Activated CD4-positive, alpha-beta T cell treated with anti-CD3 and anti-CD28 coated beads for 24 hours (primary cell): Measurements from ENCODE around the gene FAM72A.
"Not testable (repeated sequence)": the region's sequence is repeated elsewhere in the genome, so short reads cannot be mapped to it uniquely, and the experiment has no call there.

Experiments
- DNase-seq, 2 donors: peaks; one replicate each; pipeline ENCODE4 v3.0.0-alpha.2; 2020; ENCODE audit warnings: low read depth in 2 of 2

Gene FAM72A

DNA sequence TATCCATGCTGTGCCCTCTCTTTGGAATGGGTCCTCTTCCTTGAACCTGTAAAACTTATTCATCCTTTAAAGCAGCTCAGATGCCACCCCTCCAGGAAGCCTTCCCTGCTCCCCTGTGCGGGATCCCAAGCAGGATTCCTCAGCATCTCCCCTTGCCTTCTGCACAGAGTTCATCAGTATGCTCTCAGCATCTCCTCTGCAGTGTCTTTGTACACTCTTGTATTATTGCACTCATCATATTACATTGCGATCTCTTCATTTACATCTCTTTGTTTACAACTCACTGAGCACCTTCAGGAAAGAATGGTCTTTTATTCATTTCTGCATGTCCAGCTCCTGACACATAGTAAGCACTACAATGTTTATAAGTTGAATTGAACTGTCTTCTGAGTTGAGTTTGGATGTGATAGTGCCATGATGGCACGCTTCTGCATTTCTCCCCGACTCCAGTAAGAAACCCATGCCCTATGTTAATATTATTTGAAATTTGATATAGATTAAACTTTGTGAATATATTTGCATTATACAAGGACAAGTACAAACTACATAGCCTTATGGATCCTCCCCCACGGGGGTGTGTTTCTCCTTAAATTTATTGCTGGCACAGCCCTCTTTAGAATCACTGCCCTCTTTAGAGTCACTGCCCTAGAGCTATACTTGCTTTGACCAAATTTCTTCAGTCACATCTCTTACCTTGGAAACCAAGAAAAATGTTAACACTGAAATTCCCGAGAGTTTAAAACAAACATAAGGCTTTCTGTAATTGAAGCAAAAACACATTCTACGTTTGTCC, 13.2 kb upstream of the FAM72A start:
- DNase-seq, result not testable (repeated sequence)

DNA sequence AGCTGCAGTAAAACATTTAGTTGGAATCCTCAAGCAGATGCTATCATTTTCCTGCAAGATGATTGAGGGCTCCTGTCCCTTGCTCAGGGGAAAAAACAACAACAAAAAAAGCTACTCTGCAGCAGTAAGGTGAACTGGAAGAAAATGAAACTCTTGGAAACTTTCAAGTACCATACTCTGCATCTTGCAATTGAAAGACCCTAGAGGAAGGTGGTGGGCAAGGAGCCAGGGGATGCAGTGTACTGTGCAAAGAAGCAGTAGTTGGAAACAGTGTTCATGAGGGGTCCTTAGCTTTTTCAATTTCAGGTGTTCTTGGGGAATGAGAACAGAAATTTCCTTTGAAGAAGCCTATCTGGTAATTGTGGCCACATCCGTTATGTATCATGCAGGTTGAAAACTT, 8.2 kb upstream of the FAM72A start:
- DNase-seq, result not testable (repeated sequence)

DNA sequence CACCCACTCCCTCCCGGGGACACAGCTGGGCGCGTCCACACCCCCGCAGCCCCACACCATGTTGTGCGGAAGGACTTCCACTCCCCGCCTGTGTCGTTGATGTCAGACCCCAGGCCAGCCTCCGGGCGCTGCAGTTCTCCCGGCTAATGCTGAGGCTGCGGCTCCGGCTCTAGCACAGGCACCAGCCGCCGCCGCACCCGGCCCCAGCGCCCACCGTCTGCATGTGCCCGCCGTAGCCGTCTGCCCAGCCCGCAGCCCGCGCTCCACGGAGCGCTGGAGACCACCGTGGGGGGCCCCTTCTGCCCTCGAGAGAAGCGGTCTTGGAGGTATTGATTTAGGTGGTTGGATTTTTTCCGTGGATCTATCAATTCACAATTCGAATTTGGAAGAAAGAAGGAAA, 2.9 kb upstream of the FAM72A start:
- DNase-seq, result not testable (repeated sequence)

DNA sequence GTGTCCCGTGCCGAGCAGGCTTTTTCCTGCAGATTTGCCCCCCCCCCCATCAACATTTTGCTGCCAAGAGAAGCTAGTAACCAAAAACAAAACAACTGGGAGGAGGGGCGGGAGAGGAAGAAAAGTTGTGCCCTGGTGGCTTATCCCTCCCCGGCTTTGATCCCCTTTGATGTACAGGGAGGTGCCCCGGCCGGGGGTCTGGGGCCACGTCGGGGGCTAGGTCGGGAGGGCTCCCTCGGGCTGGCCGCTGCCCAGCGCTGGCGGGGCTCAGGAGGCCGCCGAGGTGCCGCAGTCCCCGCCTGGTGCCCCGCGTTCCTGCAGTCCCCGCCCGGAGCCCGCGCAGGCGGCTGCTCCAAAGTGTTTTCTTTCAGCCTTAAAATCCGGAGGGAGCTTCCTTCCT, 2.2 kb upstream of the FAM72A start:
- DNase-seq, result not testable (repeated sequence)

DNA sequence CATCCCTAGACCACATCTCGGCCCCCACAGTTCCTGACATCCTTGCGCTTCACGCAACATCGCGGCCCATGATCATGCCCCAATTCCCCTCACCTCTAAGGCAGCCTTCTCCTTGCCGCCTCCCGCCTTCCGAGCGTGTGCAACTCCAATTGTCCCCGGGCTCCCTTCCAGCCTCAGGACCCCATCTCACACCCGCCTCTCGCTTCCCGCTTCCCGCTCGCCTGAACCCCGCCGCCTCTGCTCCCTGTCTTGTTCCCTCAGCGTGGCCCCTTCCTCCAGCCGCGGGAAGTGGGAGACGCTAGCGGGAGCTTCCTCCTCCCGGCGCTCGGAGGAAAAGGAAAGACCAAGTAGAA, 1.5 kb upstream of the FAM72A start:
- not testable (repeated sequence) for DNase-seq

DNA sequence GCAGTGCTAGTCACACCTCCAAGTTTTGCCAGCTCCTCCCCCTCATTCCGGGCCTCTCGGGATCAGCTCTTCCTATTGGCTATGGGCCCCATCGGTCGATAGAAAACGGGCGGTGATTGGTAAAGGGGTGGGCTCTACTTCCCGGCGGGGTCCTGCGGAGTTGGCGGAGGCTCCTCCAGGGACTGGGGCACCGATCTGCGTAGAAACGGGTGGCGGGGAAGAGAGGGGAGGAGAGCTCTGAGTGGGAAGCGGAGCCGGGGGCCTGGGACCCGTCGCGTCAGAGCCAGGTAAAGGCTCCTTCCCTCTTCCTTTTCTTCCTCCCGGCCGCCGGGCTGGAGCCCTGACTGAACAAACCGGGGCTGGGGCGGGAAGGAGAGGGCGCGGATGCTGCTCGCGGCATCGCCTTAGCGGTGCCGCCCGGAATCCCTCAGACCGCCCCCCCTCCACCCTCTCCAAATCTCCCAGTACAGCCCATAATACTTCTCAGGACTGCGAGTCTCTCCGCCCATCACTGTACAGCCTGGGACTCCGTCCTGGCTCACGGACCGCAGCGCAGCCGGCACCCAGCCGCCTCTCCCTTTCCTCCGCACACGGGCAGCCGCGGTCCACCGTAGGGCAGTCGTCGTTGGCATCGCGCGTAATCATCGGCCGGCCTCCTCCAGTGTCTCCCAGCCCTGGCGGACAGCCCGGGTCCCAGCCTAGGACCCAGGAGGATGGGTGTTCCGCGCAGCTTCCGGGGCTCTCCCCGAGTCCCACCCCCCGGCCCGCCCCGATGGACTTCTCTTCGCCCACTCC, 922 bp upstream of the FAM72A start, which contains the start of gene SRGAP2:
SRGAP2 (plus strand) TSS at position 178 of the 795 bp plus-strand sequence. CDS start 2,430 bp downstream, outside the sequence.
- DNase-seq, result peak; percentile 11 to 34

DNA sequence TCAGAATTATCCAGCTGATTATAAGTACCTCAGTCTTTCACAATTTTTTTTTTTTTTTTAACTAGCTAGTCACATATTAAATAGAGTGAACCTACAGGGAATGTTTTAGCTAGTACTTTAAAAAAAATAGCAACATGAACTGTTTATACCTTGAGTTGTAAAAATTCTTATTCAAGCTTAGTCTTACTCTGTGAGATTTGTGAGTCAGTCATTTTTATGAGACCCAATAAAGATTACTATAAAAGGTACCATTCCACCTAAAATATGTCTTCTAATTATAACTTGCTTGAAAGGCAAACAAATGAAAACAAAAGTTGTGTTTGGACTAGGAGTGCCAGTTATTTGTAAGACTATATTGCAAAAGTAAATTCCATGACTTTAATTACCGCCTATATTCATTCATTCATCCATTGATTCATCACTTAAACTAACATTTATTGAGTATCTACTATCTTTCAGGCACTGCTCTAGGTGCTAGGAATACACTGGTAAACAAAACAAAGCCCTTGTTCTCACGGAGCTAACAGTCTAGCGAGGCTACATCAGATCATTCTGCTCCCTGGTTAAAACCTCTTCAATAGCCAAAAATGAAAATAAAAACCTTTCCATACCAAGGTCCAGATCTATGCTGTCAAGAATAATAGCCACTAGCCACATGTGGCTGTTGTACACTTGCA, 5.8 kb downstream of the FAM72A start:
- DNase-seq, result not testable (repeated sequence)

DNA sequence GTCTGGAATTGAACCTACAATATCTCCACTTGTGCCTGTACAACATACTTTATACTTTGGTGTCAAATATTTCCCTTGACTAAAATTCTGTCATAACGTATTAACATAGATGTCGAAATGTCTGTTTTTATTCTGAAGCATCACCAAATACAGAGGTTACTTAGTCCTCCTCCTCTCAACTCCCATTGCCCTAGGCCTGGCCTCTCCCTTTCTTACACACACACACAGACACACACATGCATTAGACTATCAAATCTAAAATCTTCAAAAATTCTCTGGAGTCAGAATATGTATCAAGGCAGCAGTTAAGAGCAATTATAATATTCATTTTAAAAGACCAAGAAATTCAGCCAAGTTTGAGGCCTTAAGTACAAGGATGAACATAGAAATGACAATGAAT, 7.5 kb downstream of the FAM72A start:
- DNase-seq, result not testable (repeated sequence)

DNA sequence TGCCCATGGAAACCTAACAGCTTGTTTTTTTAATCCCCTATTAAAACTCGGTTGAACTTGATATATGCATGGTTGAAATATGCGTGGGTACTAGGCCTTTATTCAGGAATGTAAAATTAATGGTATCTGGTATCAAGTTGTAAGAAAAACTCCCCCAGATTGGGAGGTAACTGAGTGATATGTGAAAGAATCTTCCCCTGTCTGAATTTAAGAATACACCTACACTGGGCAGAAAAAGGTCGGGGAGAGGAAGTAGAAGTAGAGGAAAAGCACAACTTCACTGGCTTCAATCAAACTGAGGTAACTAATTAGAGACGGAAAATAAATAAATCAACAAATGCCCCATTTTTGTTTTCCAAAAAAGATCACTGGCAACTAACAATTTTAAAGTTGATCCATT, 15.8 kb downstream of the FAM72A start:
- not testable (repeated sequence) for DNase-seq

DNA sequence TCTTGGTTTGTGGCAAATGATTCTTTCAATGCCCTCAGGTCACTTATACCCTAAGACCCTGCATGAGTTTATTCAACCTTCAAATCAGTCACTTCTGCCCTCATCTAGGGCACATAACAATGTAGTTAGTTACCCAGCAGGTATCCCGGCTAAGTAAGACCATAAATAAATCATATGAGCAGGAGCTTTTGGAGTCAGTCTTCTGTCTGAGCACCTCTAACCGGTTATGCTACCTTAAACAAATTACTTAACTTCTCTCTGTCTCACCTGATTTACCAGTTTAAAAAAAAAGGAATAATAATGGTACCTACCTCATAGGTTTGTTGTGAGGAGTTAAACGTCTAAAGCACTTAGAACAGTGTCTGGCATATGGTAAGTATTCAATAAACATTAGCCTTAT, 16.9 kb downstream of the FAM72A start:
- not testable (repeated sequence) for DNase-seq

DNA sequence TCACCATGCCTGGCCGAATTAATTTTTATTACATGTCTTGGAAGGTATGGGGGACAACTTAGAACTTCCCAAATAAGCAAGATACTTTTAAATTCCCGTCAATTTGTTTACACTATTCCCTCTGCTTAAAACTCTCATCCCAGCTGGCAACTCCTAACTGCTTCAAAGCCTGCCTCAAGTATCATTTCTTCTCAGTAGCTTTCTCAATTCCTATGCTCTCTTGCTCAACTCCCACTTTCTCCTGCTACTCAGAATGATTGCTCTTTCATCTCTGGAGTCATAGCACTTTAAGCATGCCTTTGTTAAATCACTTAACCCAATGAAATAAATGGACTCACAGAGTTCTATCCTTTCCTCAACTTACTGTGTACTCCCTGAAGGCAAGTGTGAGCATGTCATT, 18.9 kb downstream of the FAM72A start:
- DNase-seq, result not testable (repeated sequence)

DNA sequence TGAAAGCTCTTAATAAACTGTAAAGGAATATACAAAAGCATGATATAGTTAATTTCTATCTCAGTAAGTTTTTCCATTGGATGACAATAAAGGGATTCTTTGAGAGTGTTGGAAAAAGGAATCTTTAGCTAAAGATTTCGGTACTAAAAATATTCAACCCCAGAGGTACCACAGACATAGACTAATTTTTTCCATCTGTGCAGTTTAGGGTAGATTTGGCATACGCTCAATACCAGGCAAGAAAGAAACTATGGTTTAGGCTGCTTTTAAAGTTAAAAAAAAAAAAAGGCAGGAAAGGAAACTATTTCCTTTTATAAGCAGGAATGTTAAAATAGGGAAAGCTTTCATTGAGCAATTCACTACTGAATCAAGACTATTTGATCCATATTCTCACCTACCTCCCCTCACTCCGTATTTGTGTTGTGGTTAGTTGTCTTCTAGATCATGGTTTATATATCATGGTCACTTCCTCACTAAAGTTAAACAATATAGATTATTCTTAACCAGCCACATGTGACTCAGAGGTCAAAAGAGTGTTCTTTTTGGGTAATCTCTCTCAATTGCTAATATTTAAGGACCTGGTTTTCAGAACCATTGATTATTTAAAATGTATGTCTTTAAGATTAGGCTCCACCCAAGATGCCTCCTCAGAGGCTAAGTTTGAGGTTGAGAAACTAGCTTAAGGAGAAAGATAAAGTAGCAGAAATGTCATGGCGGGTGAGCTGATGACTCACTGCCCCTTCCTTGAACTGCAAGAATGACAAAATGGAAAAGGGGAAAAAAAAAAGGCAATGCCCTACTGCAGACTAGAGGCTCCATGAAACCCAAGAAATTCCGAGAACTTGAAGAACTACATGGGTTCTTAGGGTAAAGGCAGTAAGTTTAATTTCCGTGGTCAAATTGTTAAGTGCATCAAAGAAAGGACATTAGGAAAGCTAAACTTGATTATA, 20.0 kb downstream of the FAM72A start:
- DNase-seq, result not testable (repeated sequence)

DNA sequence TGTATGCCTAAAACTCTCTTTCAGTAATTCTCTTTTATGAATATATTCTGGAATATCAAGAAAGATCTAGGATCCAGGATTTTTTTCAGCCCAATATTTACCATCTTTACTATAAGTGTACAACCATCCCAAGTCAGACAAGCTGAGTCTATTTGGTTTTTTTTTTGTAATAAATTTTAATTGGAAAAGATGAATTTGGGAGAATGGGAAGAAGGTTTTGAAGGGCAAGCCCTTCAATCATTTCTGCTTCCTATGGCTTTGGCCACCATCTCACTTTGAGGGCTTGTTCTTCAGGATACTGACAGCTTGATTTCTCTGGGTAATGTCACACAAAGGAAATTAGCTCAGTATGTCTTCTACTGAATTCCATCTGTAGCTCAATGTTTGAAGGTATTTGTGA, 23.0 kb downstream of the FAM72A start:
- not testable (repeated sequence) for DNase-seq

DNA sequence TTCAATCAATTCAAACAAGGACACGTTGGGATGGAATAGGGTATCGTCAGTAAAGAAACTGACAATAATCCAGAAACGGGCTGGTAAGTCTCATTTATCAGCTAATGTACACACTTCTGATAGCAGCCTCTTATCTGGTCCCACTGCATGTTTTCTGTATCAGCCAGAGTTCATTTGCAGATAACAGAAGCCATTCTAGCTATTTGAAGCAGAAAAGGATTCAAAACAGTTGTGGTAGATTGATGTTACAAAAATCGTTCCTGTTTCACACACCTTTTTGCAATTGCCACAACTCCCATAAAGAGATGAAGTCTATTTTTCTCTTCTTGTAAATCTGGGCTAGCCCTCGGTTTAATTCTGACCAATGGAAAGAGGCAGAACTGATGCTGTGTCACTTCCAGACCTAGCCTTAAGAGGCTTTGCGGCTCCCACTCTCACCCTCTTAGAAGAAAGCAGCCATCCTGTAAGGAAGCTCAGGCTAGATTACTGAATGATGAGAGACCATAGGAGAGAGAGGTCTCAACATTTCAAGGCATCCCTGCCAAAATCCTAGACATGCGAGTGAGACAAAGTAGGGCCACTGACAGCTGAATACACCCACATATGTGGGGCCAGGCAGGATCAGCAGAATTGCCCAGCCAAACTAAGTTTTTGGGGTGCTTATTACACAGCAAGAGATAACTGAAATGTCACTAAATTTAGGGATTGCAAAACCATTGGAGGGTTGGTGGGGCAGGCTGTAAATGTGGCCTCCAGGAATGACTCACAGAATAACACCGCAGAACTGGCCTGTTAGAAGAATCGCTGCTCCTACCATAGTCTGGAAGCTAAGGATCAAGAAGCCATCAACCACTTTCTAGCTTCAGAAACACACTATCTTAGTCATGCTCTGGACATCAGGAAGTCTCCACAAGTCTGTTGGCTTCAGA, 24.3 kb downstream of the FAM72A start:
- not testable (repeated sequence) for DNase-seq

DNA sequence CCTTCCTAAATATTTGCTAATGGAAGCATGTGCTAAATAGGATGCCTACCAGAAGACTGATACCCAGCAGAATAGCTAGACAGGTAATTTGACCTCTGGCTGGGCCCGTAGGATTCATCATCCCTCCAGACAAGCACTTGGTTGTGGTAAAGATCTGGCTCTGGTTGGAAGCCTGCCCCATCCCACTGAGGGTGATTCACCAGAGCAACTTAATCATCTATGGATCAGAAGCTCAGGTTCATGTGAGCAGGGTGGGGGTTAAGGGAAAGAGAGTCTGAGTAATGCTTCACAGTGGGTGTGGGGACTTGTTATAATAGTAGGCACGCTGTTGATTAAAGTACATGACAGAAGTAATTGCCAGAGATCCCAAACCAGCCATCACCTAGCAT, 26.5 kb downstream of the FAM72A start:
- not testable (repeated sequence) for DNase-seq

DNA sequence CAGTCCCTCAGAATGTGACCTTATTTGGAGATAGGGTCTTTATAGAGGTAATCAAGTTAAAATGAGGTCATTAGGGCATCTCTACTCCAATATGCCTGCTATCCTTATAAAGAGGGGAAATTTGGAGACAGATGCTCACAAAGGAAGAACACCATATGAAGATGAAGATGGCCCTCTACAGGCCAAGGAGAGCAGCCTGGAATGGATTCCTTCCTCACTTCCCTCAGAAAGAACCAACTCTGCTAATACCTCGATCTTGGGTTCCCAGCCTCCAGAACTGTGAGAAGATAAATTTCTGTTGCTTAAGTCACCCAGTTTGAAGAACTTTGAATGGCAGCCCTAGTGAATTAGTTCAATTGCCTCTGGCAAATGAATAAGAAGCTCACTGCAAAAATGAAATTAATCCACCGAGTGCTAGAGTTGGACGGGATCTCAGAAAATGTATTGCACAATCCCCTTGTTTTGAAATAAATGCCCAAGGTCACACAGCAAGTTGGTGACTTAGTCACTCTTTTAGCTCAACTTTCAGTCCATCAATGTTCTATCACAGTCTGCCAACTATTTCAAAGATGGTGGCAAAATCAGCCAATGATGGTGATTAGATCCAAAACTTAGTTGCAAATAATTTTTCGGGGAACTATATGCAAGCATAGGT, 27.1 kb downstream of the FAM72A start:
- not testable (repeated sequence) for DNase-seq

DNA sequence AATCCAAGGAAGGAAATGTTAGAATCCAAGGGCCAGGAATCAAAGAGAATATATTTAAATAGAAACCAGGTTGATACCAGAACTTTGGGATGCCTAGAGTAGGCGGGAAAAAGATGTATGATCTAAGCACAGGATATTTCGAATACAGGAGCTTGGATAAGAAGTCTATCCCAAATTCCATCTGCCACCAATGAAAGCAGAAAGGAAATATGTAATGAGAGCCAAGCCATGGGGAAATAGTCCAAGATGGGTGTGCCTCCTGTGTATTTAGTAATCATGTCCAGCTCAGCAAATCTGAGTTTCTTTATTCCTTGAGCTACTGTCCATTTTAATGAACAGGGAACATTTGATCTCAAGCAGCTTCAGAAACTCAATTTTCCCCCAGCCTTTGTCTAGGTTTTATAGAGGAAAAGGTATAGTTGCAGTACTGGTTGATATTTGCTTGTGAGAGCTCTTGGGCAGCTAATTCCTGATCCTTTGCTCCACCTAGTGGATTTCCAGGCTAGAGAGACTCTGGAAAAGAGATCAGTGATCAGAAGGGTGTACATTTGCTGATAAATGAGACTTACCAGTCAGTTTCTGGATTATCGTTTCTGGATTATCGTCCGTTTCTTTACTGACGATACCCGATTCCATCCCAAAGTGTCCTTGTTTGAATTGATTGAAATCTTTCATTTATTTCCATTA, 28.3 kb downstream of the FAM72A start:
- not testable (repeated sequence) for DNase-seq

DNA sequence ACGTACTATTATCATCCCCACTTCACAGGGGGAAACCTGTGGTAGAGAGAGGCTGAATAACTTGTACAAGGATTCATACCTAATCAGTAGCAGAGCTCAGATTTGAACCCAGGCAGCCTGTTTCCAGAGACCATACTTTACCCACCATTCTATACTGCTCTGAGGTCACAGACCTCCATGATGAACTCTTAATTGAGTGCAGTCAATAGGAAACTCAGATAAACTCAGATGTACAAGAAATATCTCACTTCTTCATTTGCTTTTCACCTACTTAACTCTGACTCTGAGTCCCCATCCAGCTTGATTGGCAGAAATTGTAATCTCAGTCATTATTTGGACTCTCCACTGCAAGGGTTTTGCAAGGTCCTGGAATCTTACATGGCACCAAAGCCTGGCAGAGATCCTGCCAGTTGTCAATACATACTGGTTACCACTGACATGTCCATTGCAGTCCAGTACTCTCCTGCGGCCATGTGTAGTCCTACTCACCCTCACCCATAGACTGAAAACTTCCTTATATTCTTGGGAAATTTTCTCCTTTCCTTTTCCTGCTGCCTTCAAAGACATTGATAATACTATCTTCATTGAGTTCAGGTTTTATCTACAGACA, 29.4 kb downstream of the FAM72A start:
- not testable (repeated sequence) for DNase-seq
